Stomach (tissue), 9 donors: Measurements from ENCODE around the gene NEK4. TPM values are rescaled to one million over a fixed set of nuclear protein-coding genes. Genes with fewer than 3 reads are reported as not detected.

Experiments used
- DNase-seq, 2 donors: peaks; one replicate each; pipeline versions ENCODE4 v3.0.0 to v3.0.0-alpha.2; 2013 to 2019
- H3K27ac ChIP-seq, 5 donors: fragments of 200-600 bp in 4 of 5; sonication (generic) in 4 of 5; one replicate each; pipeline ENCODE4 v1.5.1; 2013 to 2019; ENCODE audit warnings: mild to moderate bottlenecking in 1 of 5, moderate library complexity in 1 of 5
- H3K27me3 ChIP-seq, 3 donors: fragments of 200-600 bp; sonication (generic); one replicate each; pipeline ENCODE4 v1.5.1; 2017 to 2019; ENCODE audit warnings: mixed run types in 1 of 3
- H3K36me3 ChIP-seq, 4 donors: fragments of 200-600 bp; sonication (generic); 1 replicate in 3 of 4; 2 replicates in 1 of 4; pipeline ENCODE4 v1.5.1; 2016 to 2019
- H3K4me1 ChIP-seq, 4 donors: fragments of 200-600 bp; sonication (generic); one replicate each; pipeline ENCODE4 v1.5.1; 2016 to 2019
- H3K4me3 ChIP-seq, 4 donors: fragments of 200-600 bp; sonication (generic) in 3 of 4; one replicate each; pipeline ENCODE4 v1.5.1; 2016 to 2019; ENCODE audit warnings: mild to moderate bottlenecking in 1 of 4
- H3K9me3 ChIP-seq, 4 donors: fragments of 200-600 bp; sonication (generic); one replicate each; pipeline ENCODE4 v1.5.1; 2016 to 2019
- CTCF ChIP-seq, 7 experiments: fragments of 450-650 bp in 4 of 7; fragments of 200-600 bp in 3 of 7; sonication (generic) in 3 of 7; IDR thresholded peaks; one replicate each; pipeline ENCODE4 v1.5.1; 2016 to 2019; ENCODE audit warnings: antibody characterized with exemption in 7 of 7, control low read depth in 2 of 7, mild to moderate bottlenecking in 1 of 7
- EP300 ChIP-seq: sonication (generic); formaldehyde crosslinking; IDR thresholded peaks from one replicate; pipeline ENCODE4 v1.6.1; 2017; ENCODE audit warnings: antibody characterized with exemption
- POLR2A ChIP-seq, 4 donors: fragments of 450-650 bp; IDR thresholded peaks; one replicate each; pipeline ENCODE4 v1.6.1; 2016; ENCODE audit warnings: antibody characterized with exemption in 4 of 4, control low read depth in 2 of 4, mild to moderate bottlenecking in 1 of 4, moderate library complexity in 1 of 4
- POLR2AphosphoS5 ChIP-seq, 3 donors: sonication (generic); formaldehyde crosslinking; IDR thresholded peaks; one replicate each; pipeline ENCODE4 v1.6.1; 2016; ENCODE audit warnings: antibody characterized with exemption in 3 of 3
- WGBS, 5 donors: extraction: QIAGEN DNeasy Blood & Tissue Kit in 3 of 5; methylation state at CpG; one replicate each; pipeline versions ENCODE4 v1.1.5 to v1.1.7; 2013 to 2018; 5-methylcytosine and 5-hydroxymethylcytosine counted together
- intact Hi-C: fragments of 100-400 bp; cut with DNase I; formaldehyde crosslinking; loops from one replicate; pipeline ENCODE4 v1.15.1; 2023; ENCODE audit warnings: low total_unique reads
- polyA plus RNA-seq, 3 donors: library from polyadenylated mRNA; stranded (reverse); fragments of 200-250 nt; gene quantifications; one replicate each; pipeline ENCODE4 v1.2.3, GENCODE V29; 2013
- total RNA-seq, 5 donors: library from RNA; depleted of rRNA; stranded (reverse); fragments of >200 nt; gene quantifications; one replicate each; pipeline versions ENCODE4 v1.1.0 to v1.2.3, GENCODE V29; 2014 to 2016
- donor health status: healthy with polysubstance abuse.
- donor health status: Bipolar disorder and iron deficiency.
- donor health status: healthy.

Gene NEK4
- total and polyA plus RNA-seq, 8 donors, result 4.3 to 30.7 (median 12.6) TPM

- peaks cover 0 to 5% (median 0%) of the 10 kb centered on the region in 4 donors for H3K9me3 ChIP-seq
- peaks cover 0 to 14% (median 6%) of the 10 kb centered on the region in 4 donors for H3K4me1 ChIP-seq
- intact Hi-C loops, result no loop called here
- no peak overlapping the region for H3K4me3 ChIP-seq
- no peak overlapping the region for H3K27ac ChIP-seq
- H3K27me3 ChIP-seq, result no peaks in the 10 kb centered on the region
- H3K36me3 ChIP-seq, result peaks cover 0 to 36% (median 18%) of the 10 kb centered on the region in 4 donors
- TF ChIP-seq POLR2A (IDR thresholded peaks at IDR 0.05), result no peak
- TF ChIP-seq EP300, result no peak
- no peak for TF ChIP-seq POLR2AphosphoS5 (IDR thresholded peaks at IDR 0.05)
- no peak for TF ChIP-seq CTCF (IDR thresholded peaks at IDR 0.05)
- DNase-seq, result no peak
Measured at GRCh38 chr3:52719618-52720017, 51.1 kb downstream of the NEK4 start.

- Histone ChIP-seq H3K36me3 (peaks cover 0 to 45% (median 22%) of the 10 kb centered on the region in 4 donors), H3K27me3 (no peaks in the 10 kb centered on the region), H3K4me3 (no peak overlapping the region), H3K4me1 (peaks cover 0 to 12% (median 10%) of the 10 kb centered on the region in 4 donors), H3K9me3 (peaks cover 0 to 5% (median 0%) of the 10 kb centered on the region in 4 donors), H3K27ac (no peak overlapping the region)
- intact Hi-C loops, result no loop called here
- DNase-seq, result no peak
- WGBS, 5 donors, result 86 to 94% (median 89%) methylated on average over 5 to 11 of the region's 11 CpGs
- TF ChIP-seq POLR2A (IDR thresholded peaks at IDR 0.05) (no peak), CTCF (IDR thresholded peaks at IDR 0.05) (no peak), EP300 (no peak), POLR2AphosphoS5 (IDR thresholded peaks at IDR 0.05) (no peak)
Measured at GRCh38 chr3:52715714-52716305, 54.9 kb downstream of the NEK4 start.

GRCh38 chr3:52714335-52715302 lies 56.1 kb downstream of the NEK4 start:
- Histone ChIP-seq H3K9me3 (no peaks in the 10 kb centered on the region), H3K27ac (no peak overlapping the region), H3K4me1 (peaks cover 0 to 12% (median 10%) of the 10 kb centered on the region in 4 donors), H3K4me3 (peak overlapping the region in 1 of 4 donors; percentile 26), H3K27me3 (no peaks in the 10 kb centered on the region), H3K36me3 (peaks cover 3 to 49% (median 27%) of the 10 kb centered on the region in 4 donors)
- 34 to 47% (median 38%) methylated on average over 29 to 39 of the region's 39 CpGs for WGBS, 5 donors
- TF ChIP-seq CTCF (IDR thresholded peaks at IDR 0.05) (no peak), POLR2AphosphoS5 (IDR thresholded peaks at IDR 0.05) (no peak), EP300 (no peak), POLR2A (IDR thresholded peaks at IDR 0.05) (no peak)
- intact Hi-C loops, result no loop called here
- DNase-seq, result peak; percentile 49 to 72

- H3K4me1 ChIP-seq, result peaks cover 6 to 22% (median 15%) of the 10 kb centered on the region in 4 donors
- peaks cover 7 to 46% (median 37%) of the 10 kb centered on the region in 4 donors for H3K36me3 ChIP-seq
- no peak for TF ChIP-seq POLR2A (IDR thresholded peaks at IDR 0.05)
- TF ChIP-seq EP300, result no peak
- TF ChIP-seq POLR2AphosphoS5 (IDR thresholded peaks at IDR 0.05), result no peak
- TF ChIP-seq CTCF (IDR thresholded peaks at IDR 0.05), result no peak
- H3K9me3 ChIP-seq, result no peaks in the 10 kb centered on the region
- no peak for DNase-seq
- H3K27ac ChIP-seq, result no peak overlapping the region
- 93 to 96% (median 94%) methylated on average over 17 of the region's 17 CpGs for WGBS, 5 donors
- no peak overlapping the region for H3K4me3 ChIP-seq
- H3K27me3 ChIP-seq, result no peaks in the 10 kb centered on the region
- intact Hi-C loops, result no loop called here
Measured at GRCh38 chr3:52712291-52713212, 58.2 kb downstream of the NEK4 start.
